ENCODE measurements around the gene HEPH.
"Not testable (repeated sequence)": the region's sequence is repeated elsewhere in the genome, so short reads cannot be mapped to it uniquely, and the experiment has no call there.

The HEPH gene, protein sequence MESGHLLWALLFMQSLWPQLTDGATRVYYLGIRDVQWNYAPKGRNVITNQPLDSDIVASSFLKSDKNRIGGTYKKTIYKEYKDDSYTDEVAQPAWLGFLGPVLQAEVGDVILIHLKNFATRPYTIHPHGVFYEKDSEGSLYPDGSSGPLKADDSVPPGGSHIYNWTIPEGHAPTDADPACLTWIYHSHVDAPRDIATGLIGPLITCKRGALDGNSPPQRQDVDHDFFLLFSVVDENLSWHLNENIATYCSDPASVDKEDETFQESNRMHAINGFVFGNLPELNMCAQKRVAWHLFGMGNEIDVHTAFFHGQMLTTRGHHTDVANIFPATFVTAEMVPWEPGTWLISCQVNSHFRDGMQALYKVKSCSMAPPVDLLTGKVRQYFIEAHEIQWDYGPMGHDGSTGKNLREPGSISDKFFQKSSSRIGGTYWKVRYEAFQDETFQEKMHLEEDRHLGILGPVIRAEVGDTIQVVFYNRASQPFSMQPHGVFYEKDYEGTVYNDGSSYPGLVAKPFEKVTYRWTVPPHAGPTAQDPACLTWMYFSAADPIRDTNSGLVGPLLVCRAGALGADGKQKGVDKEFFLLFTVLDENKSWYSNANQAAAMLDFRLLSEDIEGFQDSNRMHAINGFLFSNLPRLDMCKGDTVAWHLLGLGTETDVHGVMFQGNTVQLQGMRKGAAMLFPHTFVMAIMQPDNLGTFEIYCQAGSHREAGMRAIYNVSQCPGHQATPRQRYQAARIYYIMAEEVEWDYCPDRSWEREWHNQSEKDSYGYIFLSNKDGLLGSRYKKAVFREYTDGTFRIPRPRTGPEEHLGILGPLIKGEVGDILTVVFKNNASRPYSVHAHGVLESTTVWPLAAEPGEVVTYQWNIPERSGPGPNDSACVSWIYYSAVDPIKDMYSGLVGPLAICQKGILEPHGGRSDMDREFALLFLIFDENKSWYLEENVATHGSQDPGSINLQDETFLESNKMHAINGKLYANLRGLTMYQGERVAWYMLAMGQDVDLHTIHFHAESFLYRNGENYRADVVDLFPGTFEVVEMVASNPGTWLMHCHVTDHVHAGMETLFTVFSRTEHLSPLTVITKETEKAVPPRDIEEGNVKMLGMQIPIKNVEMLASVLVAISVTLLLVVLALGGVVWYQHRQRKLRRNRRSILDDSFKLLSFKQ

DNA sequence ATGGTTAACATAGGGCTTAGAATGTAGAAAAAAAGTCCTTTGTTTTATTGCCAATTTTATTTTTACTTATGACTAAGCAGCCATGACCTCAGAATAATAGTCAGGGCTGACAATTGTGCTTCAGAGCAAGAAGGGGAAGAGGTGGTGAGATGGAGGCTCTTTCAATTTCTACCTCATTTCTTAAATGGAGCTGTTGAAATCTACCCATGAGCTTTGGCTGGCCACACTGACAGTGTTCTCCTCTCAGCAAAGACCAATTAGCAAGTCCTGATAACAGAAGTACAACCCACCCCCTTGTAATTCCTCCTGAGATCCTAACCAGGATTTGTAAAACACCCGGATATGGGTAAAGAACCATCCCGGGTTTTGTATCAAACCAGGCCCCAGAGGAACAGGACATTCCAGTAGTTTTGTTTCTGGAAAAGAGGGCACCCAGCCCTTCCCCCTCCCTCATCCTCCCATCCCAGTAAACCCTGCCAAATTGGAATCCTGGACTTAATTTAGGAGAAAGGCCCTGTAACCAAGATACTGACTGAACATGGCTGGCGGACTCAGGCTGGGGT, at the start of gene HEPH:
Gene HEPH, plus strand, starts transcription at position 399 of the 563 bp plus-strand sequence. CDS start 6,324 bp downstream, outside the sequence.
- no peak for DNase-seq (ENCODE audit: low read depth)

DNA sequence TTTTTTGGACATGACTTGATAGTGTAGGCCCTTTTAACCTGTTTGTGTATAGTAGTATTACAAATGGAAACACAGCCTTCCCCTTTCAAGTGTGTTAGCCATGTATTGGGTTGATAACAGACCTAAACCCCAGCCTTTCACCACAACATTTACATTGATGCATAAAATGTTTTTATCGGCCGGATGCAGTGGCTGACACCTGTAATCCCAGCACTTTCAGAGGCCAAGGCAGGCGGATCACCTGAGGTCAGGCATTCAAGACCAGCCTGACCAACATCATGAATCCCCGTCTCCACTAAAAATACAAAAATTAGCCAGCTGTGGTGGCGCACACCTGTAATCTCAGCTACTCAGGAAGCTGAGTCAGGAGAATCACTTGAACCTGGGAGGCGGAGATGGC, 45.3 kb upstream of the HEPH start:
- not testable (repeated sequence) for DNase-seq (ENCODE audit: low read depth)

DNA sequence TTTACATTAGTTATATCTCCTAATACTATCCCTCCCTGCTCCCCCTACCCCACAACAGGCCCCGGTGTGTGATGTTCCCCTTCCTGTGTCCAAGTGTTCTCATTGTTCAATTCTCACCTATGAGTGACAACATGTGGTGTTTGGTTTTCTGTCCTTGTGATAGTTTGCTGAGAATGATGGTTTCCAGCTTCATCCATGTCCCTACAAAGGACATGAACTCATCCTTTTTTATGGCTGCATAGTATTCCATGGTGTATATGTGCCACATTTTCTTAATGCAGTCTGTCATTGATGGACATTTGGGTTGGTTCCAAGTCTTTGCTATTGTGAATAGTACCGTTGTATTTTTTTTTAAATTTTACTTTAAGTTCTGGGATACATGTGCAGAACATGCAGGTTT, 42.7 kb upstream of the HEPH start:
- not testable (repeated sequence) for DNase-seq (ENCODE audit: low read depth)

DNA sequence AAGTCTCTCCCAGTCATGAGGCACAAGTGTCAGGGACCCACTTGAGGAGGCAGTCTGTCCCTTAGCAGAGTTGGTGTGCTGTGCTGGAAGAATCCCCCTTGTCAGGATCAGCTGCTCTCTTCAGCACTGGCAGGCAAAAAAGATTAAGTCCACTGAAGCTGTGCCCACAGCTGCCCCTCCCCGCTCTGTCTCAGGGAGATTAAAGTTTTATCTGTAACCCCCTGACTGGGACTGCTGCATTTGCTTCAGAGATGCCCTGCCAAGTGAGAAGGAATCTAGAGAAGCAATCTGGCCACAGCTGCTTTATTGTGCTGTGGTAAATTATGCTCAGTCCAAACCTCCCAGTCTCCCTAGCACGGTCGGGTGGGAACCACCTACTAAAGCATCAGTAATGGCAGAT, 37.4 kb upstream of the HEPH start:
- DNase-seq (ENCODE audit: low read depth), result no peak

DNA sequence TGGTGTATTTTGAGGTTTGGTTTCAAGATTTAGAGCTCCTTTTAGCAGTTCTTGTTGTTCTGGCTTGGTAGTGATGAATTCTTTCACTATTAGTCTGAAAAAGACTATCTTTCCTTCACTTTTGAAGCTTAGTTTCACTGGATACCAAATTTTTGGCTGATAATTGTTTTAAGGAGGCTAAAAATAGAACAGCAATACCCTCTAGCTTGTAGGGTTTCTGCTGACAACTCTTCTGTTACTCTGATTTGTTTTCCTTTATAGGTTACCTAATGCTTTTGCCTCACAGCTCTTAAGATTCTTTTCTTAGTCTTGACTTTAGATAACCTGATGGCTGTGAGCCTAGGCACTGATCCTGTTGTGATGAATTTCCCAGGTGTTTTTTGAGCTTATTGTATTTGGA, 33.6 kb upstream of the HEPH start:
- no peak for DNase-seq (ENCODE audit: low read depth)

DNA sequence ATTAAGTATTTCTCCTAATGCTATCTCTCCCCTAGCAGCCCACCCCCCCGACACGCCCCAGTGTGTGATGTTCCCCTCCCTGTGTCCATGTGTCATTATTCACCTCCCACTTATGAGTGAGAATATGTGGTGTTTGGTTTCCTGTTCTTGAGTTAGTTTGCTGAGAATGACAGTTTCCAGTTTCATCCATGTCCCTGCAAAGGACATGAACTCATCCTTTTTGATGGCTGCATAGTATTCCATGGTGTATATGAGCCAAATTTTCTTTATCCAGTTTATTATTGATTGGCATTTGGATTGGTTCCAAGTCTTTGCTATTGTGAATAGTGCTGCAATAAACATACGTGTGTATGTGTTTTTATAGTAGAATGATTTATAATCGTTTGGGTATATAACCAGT, 28.8 kb upstream of the HEPH start:
- not testable (repeated sequence) for DNase-seq (ENCODE audit: low read depth)

DNA sequence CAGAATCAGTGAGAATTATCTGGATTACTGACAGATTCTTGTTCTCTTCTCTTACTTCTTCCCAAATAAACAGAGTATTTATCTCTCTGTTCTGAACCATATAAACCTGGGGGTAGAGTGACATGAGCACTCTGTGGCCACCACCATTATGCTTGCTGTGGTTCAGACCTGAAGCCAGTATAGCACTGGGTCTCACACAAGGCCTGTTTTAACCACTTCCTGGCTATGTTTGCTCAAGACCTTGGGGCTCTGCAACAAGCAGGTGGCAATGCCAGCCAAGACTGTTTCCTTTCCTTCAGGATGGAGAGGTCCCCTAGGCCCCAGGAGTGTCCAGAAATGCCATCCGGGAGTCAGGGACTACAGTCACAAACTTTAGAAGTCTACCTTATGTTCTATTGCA, 21.7 kb upstream of the HEPH start:
- no peak for DNase-seq (ENCODE audit: low read depth)

DNA sequence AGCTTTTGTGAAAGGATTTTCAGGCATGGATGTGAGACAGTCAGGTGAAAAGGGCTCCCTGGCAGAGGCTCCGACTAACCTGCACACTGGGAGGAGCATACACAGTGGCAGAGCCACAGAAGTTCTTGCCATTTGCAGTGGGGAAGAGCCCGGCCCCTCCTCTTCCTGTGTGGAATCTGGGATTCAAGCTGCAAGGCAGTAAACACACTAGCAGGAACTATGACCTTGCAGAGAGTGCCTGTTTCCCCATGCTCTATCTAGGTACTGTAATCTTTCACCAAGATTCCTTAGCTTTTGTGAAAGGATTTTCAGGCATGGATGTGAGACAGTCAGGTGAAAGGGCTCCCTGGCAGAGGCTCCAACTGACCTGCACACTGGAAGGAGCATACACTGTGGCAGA, 19.8 kb upstream of the HEPH start:
- DNase-seq (ENCODE audit: low read depth), result no peak

DNA sequence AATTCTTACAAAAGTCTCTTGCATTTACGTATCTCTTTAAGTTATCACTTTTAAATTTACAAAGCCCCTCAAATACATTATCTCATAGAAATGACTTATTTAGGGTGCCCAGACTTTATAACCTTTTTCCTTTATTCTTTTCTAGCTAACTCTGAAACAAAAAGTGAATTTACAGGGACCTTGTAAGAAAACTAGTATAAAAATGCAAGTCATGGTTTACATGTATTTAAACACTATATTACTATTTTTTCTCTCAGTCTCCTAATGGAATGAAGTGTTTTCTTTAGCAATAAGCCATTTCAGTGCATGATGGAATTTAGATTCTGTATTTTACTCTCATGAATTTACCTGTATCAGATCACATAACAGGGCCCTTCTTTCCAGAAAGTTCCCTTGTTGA, 14.5 kb upstream of the HEPH start:
- no peak for DNase-seq (ENCODE audit: low read depth)

DNA sequence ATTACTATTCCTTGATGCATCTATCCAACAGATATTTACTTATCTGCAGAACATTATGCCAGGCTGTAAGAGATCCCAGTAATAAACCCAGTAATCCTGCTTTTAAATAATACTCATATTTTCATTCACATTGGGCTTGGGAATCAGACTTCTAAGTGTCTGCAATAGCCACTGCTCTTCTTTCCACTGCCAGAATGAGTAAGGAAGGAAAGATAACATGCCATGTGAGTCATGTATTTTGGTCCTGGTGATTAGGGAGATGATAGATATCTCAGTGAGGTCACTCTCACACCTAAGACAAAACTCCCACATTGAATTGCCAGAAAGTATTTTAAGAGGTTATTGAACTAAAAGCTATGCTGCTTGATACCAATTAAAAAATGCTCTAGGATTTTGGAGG, 13.9 kb upstream of the HEPH start:
- DNase-seq (ENCODE audit: low read depth), result no peak

DNA sequence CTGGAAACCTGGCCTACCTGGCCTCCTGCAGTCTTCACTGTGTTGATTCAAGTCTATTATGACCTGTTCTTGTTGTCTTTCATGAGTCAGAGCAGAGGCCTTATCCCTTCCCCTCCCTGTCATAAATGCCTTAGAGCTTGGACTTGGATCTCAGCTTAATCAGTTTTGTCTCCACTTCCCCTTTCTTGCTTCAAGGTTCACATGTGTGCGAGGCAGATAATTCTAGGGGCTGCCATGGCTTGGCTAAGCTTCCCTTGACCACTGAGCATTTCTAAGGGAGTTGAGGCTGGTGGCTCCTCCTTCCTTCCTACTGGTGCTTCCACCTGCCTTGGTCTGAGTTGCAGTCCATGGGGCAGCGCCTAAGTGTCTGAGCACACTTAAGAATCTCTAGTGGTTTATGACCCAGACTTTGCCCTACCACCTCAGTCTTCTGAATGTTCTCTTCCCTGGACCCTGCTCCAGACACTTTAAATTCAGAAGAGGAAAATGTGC, 1.7 kb upstream of the HEPH start:
- no peak for DNase-seq (ENCODE audit: low read depth)

DNA sequence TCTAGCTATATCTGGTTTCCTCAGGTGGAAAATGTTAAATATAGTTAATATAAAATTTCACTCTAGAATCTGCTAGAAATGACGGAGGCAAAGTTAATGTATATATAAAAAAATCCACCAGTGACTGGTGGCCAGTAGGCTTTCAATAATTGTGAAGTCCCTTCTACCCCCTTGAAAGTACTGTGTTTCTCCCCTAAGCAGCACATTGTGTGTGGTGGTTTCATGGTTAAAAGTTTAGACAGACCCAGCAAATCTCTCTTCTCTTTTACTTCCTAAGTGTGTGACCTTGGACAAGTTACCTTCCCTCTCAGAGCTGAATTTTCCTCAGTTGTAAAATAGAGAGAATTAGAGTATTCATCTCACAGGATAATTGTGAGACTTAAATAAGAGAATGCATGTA, 600 bp upstream of the HEPH start:
- no peak for DNase-seq (ENCODE audit: low read depth)

DNA sequence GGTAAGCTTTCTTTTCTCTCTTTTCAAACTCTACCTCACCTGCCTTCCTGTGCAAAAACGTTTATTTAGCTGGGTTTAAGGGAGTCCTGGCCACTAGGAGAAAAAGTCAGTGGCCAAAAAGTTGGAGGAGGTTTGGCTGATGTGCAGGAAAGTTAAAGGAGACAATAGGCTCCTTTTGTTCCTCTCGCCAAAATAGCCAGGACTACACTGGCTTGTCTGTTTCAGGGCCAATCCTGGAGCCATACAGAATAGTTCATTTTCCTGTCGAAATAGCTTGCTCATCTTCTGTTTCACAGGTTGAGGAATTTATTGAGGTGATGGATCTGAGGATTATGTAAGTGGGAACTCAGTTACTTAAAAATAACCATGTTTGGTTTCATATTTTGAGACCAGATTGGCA, 423 bp downstream of the HEPH start:
- no peak for DNase-seq (ENCODE audit: low read depth)

DNA sequence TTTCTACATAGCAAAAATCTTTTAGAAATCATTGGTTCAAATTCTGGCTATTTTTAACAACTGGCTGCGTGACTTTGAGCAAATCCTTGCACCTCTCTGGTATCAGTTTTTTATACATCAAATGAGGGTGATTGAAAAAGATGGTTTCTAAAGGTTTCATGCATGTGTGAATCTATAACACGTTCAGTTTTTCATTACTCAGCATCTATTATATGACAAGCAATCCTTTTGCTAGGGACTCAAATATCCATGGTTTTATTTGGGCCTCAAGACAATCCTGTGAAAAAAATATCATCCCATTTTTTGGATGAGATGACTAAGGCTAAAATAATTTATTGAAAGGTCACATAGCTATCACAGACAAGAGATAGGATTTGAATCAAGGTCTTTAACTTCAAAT, 884 bp downstream of the HEPH start:
- DNase-seq (ENCODE audit: low read depth), result no peak

DNA sequence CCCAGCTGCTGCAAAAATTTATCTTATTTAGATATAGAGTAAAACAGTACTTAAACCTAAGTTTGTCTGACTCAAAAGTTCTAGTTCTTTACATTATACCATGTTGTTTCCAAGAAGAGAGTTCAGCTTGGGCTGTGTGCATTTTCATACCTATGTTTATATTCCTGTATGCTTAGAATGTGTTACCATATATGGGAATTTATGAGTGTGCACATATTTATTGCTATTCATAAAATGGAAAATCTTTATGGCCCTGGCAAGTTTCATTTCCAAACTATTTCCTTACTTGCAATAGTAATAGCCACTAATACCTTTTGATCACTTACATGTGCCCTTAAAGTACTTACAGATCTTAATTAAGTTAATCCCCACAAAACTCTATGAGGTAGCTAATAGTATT, 2.6 kb downstream of the HEPH start:
- no peak for DNase-seq (ENCODE audit: low read depth)

DNA sequence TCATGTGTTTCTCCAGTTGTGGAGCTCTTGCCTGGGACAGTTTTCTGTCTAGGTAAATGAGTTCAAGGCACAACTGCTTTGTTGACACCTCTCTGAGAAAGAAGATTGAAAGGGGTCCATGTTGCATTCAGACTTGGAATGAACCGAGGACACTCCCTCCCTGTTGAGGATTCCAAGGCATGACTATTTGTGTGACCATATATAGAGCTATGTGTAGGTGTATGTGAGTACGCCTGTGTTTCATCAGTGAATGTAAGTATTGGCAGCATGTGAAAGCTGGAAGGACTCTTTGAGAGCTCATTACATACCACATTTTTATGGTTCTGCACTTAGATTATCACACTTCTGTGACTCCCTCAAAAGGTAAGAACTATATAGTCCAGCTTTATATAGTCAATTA, 3.4 kb downstream of the HEPH start:
- DNase-seq (ENCODE audit: low read depth), result no peak

DNA sequence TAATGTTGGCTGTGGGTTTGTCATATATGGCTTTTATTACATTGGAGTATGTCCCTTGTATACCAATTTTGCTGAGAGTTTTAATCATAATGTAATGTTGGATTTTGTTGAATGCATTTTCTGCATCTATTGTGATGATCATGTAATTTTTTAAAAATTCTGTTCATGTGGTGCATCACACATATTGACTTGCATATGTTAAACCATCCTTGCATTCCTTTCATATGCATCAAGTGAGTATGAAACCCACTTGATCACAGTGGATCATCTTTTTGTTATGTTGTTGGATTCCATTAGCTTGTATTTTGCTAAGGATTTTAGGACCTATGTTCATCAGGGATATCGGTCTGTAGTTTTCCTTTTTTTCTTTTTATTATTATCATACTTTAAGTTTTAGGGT, 12.1 kb downstream of the HEPH start:
- DNase-seq (ENCODE audit: low read depth), result no peak

DNA sequence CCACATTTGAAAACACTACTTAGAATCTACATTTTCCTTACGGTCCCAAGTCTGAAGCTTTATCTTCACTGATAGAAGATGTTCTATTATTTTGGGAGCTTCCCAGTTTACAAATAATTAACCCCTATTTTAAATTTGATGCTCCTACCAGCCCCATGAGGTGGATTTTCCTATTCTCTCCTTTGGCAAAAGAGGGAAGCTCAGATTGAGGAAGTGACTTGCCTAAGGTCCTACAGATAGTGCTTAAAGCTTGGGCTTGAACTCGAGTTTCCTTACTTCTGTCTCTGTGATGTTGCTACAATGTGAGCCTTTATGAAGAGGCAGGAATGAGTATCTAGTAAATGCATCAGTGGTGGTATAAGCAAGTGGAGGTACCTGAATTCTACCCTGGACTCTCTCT, 27.5 kb downstream of the HEPH start:
- DNase-seq (ENCODE audit: low read depth), result no peak

DNA sequence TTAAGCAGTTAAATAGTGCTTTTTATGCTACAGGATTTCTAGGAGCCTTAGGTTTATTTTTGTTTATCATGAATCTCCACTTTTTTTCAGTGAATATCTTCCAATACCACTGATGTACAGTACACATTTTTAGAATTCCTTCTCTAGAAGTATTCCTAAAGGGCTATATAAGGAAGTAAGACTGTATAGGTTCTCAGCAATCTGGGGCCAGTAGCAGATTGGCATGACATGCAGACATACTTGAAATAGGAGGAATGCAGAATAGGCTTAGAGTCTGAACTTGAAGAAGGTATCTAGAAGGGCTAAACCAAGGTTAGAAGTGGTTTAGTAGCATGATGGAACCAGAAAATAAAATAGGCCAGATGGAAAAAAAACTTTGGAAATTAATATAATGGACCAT, 29.8 kb downstream of the HEPH start:
- DNase-seq (ENCODE audit: low read depth), result no peak

DNA sequence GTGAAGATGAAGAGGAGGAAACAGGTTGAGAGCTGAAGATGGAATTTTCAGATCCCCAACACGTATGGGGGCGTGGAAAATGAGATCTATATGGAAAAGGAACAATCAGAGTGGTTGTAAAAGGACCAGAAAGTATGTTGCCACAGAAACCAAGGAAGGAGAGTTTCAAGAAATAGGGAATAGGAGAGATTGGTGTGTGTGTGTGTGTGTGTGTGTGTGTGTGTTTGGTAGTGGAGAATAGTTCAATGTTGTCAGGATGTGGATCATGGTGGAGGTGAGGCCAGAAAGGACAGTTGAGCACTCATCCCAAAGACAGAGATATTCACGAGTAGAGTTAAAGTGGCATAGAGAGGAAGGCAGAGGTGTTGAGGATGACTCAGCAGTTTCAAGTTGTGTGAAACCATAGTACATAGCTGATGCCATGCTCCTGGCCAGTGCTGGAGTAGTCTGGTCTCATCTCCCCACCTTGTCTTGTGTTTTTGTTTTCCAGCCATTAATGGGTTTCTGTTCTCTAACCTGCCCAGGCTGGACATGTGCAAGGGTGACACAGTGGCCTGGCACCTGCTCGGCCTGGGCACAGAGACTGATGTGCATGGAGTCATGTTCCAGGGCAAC, 36.1 kb downstream of the HEPH start:
- DNase-seq (ENCODE audit: low read depth), result no peak

DNA sequence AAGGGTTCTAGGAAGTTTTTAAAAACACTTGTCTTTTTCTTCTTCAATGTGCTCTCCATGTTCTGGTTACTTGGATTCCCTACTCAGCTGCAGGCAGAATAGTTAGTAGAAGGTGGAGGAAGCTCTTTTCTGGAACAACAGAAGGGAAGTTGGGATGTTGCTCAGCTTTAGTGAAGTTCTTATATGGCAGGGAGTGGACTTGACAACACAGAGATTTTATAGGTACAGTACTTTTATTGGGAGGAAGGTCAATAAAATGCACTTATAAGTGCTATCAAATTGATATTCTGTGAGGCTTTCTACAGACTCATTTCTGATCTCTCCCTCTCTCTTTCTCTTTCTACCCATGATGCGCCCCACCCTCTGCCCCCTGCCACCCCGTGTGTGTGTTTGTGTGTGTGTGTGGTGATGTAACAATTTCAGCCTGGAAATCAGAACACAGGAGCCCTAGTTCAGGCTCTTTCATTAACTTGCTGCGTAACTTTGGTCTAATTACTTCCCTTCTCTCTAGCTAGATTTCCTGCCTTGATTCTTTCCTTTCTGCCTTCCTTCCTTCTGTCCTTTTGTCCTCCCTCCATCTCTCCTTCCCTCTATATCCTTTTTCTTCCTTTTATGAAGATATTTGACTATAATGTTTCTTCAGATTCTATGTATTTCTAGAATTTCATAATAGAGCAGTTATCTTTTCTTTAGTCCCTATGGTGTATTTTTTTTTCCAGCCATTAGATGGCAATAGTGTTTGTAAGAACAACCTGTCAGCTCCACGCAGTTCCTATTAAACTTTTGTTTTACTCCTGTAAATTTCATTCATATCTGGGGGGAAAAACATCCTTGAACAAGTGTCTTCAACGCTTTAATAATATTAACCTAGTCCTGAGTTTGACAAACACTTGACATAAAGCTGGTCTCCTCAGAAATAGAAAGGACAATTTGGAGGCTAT, 37.1 kb downstream of the HEPH start:
- DNase-seq (ENCODE audit: low read depth), result no peak

Measured in activated T-cell treated with anti-CD3 and anti-CD28 coated beads for 24 hours (primary cell).